GM12878 (cell line): ENCODE measurements around the gene LAMC3. TPM values are rescaled to one million over a fixed set of nuclear protein-coding genes. Genes with fewer than 3 reads are reported as not detected.

Source experiments
- CHD4 ChIP-seq: fragments of 200-600 bp; sonication (generic); IDR thresholded peaks from 2 replicates; pipeline ENCODE4 v1.6.1; 2016; ENCODE audit warnings: mild to moderate bottlenecking
- CREB1 ChIP-seq: IDR thresholded peaks from 2 replicates; pipeline ENCODE4 v1.6.1; 2012; ENCODE audit warnings: low read depth, mild to moderate bottlenecking, inconsistent platforms
- E4F1 ChIP-seq: fragments of 450-650 bp; IDR thresholded peaks from 2 replicates; pipeline ENCODE4 v1.6.1; 2018; ENCODE audit warnings: borderline replicate concordance, mild to moderate bottlenecking; ENCODE audit not compliant: partially characterized antibody
- GABPA ChIP-seq: IDR thresholded peaks from 2 replicates; pipeline ENCODE4 v1.6.1; 2014; ENCODE audit warnings: antibody characterized with exemption, low read depth, mild to moderate bottlenecking, inconsistent platforms
- GATAD2B ChIP-seq: fragments of 450-650 bp; conservative IDR thresholded peaks from 2 replicates; pipeline ENCODE4 v1.6.1; 2017; ENCODE audit warnings: low read depth, mild to moderate bottlenecking, moderate library complexity
- NR2F1 ChIP-seq: fragments of 450-650 bp; conservative IDR thresholded peaks from 2 replicates; pipeline ENCODE4 v1.6.1; 2017; ENCODE audit warnings: mild to moderate bottlenecking
- PRDM15 ChIP-seq: fragments of 450-650 bp; formaldehyde crosslinking; IDR thresholded peaks from 2 replicates; pipeline ENCODE4 v1.4.0; 2020; ENCODE audit warnings: mild to moderate bottlenecking, moderate library complexity
- RCOR1 ChIP-seq: conservative IDR thresholded peaks from 2 replicates; pipeline ENCODE4 v1.6.1; 2012; ENCODE audit warnings: low read depth, low read length, improper control_type of control experiment
- SMAD1 ChIP-seq: fragments of 450-650 bp; IDR thresholded peaks from 2 replicates; pipeline ENCODE4 v1.6.1; 2018; ENCODE audit warnings: mild to moderate bottlenecking, low read depth; ENCODE audit not compliant: partially characterized antibody
- SUPT20H ChIP-seq: IDR thresholded peaks from 2 replicates; pipeline ENCODE4 v1.6.1; 2011; ENCODE audit warnings: low read depth, mild to moderate bottlenecking, low read length, moderate library complexity, borderline replicate concordance; ENCODE audit not compliant: control insufficient read depth
- polyA plus RNA-seq, 11 experiments: library from polyadenylated mRNA; depleted of rRNA in 4 of 11; unstranded in 6 of 11; stranded (reverse) in 5 of 11; fragments of >200 nt; fragmentation: Nextera tagmentation in 4 of 11; fragmentation: Illumina TruSeq in 1 of 11; extraction: Ambion mirVana in 4 of 11; extraction: Trizol in 1 of 11; gene quantifications; 1 replicate in 1 of 11; 2 replicates in 10 of 11; pipeline versions ENCODE4 v1.2.1 to v1.2.3, GENCODE V29; 2011 to 2016; ENCODE audit warnings: inconsistent platforms in 2 of 11, missing spikeins in 2 of 11, low read depth in 1 of 11
- total RNA-seq, 4 experiments: library from RNA; depleted of rRNA in 3 of 4; stranded (reverse); fragments of >200 nt in 3 of 4; fragmentation: Illumina TruSeq in 1 of 4; extraction: Trizol in 1 of 4; gene quantifications; 2 replicates each; pipeline versions ENCODE4 v1.2.1 to v1.2.3, GENCODE V29; 2013 to 2021
- TF ChIP-seq, protein P1 (sequence below): fragments of 450-650 bp; IDR thresholded peaks from 2 replicates; pipeline ENCODE4 v1.6.1; 2017; ENCODE audit warnings: mild to moderate bottlenecking, moderate library complexity
- TF ChIP-seq, protein P2 (sequence below): IDR thresholded peaks from 2 replicates; pipeline ENCODE4 v1.6.1; 2012; ENCODE audit warnings: improper control_type of control experiment, low read depth, low read length; ENCODE audit not compliant: insufficient replicate concordance

LAMC3 gene
- total and polyA plus RNA-seq, 10 of the 15 experiments (the other 5 are each of a cell fraction or from before 2014, with no cell fraction given), result under 0.01 to 0.08 TPM; not detected in 8

- TF ChIP-seq E4F1 (peak; percentile 75), RCOR1 (0 out of 2 replicates have a peak, but pooled peaks have one; percentile 1), SUPT20H (no peak), NR2F1 (peak; percentile 61; the same call in 1 of the 2 replicates), PRDM15 (no peak), CREB1 (peak; percentile 100), GATAD2B (no peak; the same call in 1 of the 2 replicates), CHD4 (no peak), SMAD1 (no peak), GABPA (peak; percentile 97)
- TF ChIP-seq, protein P1, sequence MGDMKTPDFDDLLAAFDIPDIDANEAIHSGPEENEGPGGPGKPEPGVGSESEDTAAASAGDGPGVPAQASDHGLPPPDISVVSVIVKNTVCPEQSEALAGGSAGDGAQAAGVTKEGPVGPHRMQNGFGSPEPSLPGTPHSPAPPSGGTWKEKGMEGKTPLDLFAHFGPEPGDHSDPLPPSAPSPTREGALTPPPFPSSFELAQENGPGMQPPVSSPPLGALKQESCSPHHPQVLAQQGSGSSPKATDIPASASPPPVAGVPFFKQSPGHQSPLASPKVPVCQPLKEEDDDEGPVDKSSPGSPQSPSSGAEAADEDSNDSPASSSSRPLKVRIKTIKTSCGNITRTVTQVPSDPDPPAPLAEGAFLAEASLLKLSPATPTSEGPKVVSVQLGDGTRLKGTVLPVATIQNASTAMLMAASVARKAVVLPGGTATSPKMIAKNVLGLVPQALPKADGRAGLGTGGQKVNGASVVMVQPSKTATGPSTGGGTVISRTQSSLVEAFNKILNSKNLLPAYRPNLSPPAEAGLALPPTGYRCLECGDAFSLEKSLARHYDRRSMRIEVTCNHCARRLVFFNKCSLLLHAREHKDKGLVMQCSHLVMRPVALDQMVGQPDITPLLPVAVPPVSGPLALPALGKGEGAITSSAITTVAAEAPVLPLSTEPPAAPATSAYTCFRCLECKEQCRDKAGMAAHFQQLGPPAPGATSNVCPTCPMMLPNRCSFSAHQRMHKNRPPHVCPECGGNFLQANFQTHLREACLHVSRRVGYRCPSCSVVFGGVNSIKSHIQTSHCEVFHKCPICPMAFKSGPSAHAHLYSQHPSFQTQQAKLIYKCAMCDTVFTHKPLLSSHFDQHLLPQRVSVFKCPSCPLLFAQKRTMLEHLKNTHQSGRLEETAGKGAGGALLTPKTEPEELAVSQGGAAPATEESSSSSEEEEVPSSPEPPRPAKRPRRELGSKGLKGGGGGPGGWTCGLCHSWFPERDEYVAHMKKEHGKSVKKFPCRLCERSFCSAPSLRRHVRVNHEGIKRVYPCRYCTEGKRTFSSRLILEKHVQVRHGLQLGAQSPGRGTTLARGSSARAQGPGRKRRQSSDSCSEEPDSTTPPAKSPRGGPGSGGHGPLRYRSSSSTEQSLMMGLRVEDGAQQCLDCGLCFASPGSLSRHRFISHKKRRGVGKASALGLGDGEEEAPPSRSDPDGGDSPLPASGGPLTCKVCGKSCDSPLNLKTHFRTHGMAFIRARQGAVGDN, result peak; percentile 64; the same call in 1 of the 2 replicates
- TF ChIP-seq, protein P2, sequence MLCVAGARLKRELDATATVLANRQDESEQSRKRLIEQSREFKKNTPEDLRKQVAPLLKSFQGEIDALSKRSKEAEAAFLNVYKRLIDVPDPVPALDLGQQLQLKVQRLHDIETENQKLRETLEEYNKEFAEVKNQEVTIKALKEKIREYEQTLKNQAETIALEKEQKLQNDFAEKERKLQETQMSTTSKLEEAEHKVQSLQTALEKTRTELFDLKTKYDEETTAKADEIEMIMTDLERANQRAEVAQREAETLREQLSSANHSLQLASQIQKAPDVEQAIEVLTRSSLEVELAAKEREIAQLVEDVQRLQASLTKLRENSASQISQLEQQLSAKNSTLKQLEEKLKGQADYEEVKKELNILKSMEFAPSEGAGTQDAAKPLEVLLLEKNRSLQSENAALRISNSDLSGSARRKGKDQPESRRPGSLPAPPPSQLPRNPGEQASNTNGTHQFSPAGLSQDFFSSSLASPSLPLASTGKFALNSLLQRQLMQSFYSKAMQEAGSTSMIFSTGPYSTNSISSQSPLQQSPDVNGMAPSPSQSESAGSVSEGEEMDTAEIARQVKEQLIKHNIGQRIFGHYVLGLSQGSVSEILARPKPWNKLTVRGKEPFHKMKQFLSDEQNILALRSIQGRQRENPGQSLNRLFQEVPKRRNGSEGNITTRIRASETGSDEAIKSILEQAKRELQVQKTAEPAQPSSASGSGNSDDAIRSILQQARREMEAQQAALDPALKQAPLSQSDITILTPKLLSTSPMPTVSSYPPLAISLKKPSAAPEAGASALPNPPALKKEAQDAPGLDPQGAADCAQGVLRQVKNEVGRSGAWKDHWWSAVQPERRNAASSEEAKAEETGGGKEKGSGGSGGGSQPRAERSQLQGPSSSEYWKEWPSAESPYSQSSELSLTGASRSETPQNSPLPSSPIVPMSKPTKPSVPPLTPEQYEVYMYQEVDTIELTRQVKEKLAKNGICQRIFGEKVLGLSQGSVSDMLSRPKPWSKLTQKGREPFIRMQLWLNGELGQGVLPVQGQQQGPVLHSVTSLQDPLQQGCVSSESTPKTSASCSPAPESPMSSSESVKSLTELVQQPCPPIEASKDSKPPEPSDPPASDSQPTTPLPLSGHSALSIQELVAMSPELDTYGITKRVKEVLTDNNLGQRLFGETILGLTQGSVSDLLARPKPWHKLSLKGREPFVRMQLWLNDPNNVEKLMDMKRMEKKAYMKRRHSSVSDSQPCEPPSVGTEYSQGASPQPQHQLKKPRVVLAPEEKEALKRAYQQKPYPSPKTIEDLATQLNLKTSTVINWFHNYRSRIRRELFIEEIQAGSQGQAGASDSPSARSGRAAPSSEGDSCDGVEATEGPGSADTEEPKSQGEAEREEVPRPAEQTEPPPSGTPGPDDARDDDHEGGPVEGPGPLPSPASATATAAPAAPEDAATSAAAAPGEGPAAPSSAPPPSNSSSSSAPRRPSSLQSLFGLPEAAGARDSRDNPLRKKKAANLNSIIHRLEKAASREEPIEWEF, result no peak
These were observed 116.5 kb downstream of the LAMC3 start, which contains the start of gene NUP214 (continued) for GRCh38 chr9:131125288-131126058.
